ENCODE results near the gene GPC1.

The GPC1 gene

DNA sequence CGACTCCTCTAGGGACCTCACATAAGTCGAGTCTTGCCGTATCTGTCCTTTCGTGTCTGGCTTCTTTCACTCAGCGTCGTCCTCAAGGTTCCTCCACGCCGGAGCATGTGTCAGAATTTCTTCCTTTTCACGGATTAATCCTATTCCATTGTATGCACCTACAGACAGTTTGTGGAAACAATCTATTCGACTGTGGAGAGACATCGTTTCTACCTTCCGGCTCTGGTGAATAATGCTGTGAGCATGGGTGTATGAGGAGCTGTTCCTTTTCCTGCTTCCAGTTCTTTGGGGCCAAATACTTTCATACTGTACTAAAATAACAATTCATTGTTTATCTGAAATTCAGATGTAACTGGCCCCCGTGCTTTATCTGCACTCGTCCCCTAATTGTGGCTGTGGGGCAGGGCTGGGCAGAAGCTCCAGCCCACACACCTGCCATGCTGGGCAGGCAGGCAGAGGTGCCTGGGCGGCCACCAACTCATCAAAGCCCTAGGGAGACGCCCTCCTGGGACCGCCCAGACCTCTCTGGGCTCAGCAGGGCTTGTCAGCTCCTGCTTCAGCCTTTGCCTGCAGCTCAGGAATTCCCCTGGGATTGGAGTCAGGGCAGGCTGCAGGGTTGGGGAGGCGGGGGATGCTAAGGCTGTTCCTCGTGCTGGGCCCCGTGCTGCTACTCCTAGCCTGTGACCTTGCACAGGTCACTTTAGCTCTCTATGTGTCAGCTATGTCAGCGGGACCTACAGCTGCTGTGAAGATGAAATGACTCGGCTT is 14.5 kb downstream of the GPC1 start:
- Histone ChIP-seq H3K9me3 (ENCODE audit: insufficient read depth, low read depth, low read length) (no peaks in the 10 kb centered on the region), H3K36me3 (ENCODE audit: insufficient read depth, low read length) (no peaks in the 10 kb centered on the region), H3K4me1 (ENCODE audit: insufficient read depth, low read length) (peaks cover 19% of the 10 kb centered on the region; the same call in 1 of the 2 replicates), H3K27me3 (ENCODE audit: insufficient read depth, low read length) (peaks cover 26% of the 10 kb centered on the region), H3K27ac (ENCODE audit: low read depth, low read length) (no peak overlapping the region), H3K4me3 (ENCODE audit: low read length) (no peak overlapping the region), H3K9ac (ENCODE audit: low read depth, low read length) (no peak overlapping the region)
- WGBS: 64% methylated on average over 22 of the region's 22 CpGs

DNA sequence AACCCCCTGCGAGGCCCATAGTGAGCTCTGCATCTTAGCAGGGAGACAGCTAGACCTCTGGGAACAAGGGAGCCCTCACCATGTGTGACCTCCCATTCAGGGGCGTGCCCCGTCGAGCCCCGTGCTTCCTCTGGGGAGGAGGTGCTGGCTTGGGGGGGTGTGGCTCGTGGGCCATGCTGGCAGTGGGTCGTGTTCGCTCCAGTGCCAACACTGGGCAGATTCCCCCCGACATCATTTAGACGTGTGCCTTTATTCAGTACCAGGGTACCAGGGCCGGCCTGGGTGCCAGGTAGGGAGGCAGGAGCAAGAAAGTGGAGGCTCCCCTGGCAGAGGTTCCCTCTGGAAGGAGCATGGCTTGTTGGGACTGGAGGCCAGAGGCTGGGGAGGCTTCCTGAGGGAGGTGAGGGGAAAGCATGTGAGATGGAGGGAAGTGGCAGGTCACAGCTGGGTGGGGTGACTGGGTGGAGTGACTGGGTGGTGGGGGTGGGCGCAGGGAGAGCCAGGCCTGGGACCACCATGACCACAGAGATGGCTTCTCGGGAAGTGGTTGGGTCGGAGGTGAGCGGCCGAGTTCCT is 15.2 kb downstream of the GPC1 start:
- peaks cover 23% of the 10 kb centered on the region; the same call in 1 of the 2 replicates for H3K4me1 ChIP-seq (ENCODE audit: insufficient read depth, low read length)
- H3K9ac ChIP-seq (ENCODE audit: low read depth, low read length): no peak overlapping the region
- H3K27me3 ChIP-seq (ENCODE audit: insufficient read depth, low read length): peaks cover 33% of the 10 kb centered on the region
- H3K9me3 ChIP-seq (ENCODE audit: insufficient read depth, low read depth, low read length): no peaks in the 10 kb centered on the region
- H3K27ac ChIP-seq (ENCODE audit: low read depth, low read length): no peak overlapping the region
- H3K4me3 ChIP-seq (ENCODE audit: low read length): no peak overlapping the region
- H3K36me3 ChIP-seq (ENCODE audit: insufficient read depth, low read length): no peaks in the 10 kb centered on the region
- WGBS: 79% methylated on average over 16 of the region's 16 CpGs

DNA sequence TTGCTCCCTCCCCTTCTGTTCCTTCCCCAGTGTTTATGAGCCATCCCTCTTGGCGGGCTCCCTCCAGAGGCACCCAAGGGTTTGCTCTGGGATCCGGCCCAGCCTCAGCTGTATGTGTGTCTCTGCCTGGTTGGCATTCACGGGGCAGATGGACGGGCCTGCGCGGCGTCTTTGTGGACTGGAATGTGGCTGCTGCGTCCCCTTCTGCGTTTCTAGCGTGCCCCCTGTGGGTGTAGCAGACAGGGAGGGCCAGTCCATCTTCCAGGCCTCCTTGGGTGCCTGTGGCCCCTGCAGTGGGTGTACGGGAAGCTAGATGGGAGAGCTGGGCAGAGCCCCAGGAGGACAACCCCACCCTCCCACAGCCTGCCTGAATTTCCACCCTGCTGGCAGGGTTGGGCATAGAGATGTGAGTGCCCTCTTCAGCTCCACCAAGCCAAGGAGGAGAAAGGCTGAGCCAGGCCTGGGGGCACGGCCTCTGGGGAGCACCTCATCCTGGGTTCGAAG is 15.7 kb downstream of the GPC1 start:
- 88% methylated on average over 13 of the region's 13 CpGs for WGBS
- Histone ChIP-seq H3K9ac (ENCODE audit: low read depth, low read length) (no peak overlapping the region), H3K4me3 (ENCODE audit: low read length) (no peak overlapping the region), H3K27me3 (ENCODE audit: insufficient read depth, low read length) (peaks cover 38% of the 10 kb centered on the region), H3K27ac (ENCODE audit: low read depth, low read length) (no peak overlapping the region), H3K9me3 (ENCODE audit: insufficient read depth, low read depth, low read length) (no peaks in the 10 kb centered on the region), H3K4me1 (ENCODE audit: insufficient read depth, low read length) (peaks cover 23% of the 10 kb centered on the region; the same call in 1 of the 2 replicates), H3K36me3 (ENCODE audit: insufficient read depth, low read length) (no peaks in the 10 kb centered on the region)

DNA sequence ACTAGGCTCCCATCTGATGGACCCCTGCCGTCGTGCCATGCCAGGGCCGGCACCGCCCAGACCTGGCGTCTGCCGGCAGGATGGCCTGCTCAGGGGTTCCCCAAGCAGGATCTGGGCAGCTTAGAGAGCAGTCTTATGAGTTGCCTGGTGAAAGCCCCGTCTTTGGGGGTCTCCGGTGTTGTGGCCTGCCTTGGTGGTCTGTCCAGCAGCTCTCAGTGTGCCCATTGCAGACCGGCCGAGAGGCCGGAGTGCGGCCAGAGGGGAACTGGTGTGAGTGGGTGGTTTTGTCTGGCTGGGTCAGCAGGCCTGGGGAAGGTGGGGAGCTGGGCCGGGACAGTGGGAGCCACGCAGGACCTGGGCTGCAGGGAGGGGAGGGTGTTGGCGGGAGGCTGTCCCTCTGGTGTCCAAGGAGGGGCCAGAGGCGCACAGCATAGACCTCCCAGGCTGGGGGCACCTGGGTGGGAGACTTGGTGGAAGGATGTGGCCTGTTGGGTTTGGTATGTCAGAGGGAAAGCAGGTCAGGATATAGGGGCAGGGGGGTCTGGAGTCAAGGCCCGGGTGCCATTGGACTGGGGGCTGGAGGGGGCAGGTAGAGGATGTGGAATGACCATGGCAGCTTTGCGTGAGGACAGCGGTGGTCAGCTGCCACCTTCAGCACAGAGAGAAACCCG is 16.5 kb downstream of the GPC1 start:
- Histone ChIP-seq H3K9ac (ENCODE audit: low read depth, low read length) (no peak overlapping the region), H3K9me3 (ENCODE audit: insufficient read depth, low read depth, low read length) (no peaks in the 10 kb centered on the region), H3K27ac (ENCODE audit: low read depth, low read length) (no peak overlapping the region), H3K4me1 (ENCODE audit: insufficient read depth, low read length) (peaks cover 23% of the 10 kb centered on the region; the same call in 1 of the 2 replicates), H3K4me3 (ENCODE audit: low read length) (peak overlapping the region; percentile 59), H3K27me3 (ENCODE audit: insufficient read depth, low read length) (peaks cover 44% of the 10 kb centered on the region), H3K36me3 (ENCODE audit: insufficient read depth, low read length) (no peaks in the 10 kb centered on the region)
- WGBS: 65% methylated on average over 20 of the region's 20 CpGs

DNA sequence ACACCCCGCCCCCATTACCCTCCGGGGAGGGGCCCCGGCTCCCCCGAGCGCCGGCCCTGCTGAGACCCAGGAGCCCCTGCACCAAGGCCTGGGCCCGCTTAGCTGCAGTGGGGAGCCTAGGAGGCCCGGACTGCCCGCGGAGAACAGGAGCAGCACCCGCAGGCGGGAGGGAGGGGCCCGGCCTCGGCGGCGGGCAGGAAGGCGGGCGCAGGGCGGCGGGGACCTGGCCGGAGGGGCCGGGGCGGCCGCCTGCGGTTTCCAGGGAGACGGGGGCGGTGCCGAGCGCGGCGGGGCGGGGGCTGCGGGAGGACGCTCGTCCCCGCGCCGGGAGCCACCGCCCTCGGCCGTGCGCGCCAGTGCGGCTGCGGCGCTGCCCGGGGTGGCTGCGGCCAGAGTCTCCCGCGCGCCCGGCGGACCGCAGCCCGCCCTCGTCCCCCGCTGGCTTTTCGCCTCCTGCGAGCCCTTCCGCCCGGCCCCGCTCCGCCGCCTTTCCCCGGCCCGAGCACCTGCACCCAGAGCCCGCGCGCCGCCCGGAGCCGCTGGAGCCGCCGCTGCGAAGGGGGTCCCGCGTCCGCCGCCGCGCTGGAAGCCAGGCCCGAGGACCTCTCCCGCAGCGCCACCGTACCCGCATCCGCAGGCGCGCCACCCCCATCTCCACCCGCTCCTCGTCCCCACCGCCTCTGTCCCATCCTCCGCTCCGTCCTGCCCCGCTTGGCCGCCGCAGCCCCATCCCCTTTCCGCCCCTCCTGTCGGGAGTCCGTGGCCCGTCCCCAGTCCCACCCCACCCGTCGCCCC is 17.2 kb downstream of the GPC1 start:
- peaks cover 44% of the 10 kb centered on the region for H3K27me3 ChIP-seq (ENCODE audit: insufficient read depth, low read length)
- H3K4me1 ChIP-seq (ENCODE audit: insufficient read depth, low read length): peaks cover 29% of the 10 kb centered on the region
- no peaks in the 10 kb centered on the region for H3K36me3 ChIP-seq (ENCODE audit: insufficient read depth, low read length)
- peak overlapping the region; percentile 44; the same call in 1 of the 2 replicates for H3K9ac ChIP-seq (ENCODE audit: low read depth, low read length)
- WGBS: under 1% methylated on average over 100 of the region's 103 CpGs
- H3K9me3 ChIP-seq (ENCODE audit: insufficient read depth, low read depth, low read length): no peaks in the 10 kb centered on the region
- H3K4me3 ChIP-seq (ENCODE audit: low read length): peak overlapping the region; percentile 59
- no peak overlapping the region for H3K27ac ChIP-seq (ENCODE audit: low read depth, low read length)

DNA sequence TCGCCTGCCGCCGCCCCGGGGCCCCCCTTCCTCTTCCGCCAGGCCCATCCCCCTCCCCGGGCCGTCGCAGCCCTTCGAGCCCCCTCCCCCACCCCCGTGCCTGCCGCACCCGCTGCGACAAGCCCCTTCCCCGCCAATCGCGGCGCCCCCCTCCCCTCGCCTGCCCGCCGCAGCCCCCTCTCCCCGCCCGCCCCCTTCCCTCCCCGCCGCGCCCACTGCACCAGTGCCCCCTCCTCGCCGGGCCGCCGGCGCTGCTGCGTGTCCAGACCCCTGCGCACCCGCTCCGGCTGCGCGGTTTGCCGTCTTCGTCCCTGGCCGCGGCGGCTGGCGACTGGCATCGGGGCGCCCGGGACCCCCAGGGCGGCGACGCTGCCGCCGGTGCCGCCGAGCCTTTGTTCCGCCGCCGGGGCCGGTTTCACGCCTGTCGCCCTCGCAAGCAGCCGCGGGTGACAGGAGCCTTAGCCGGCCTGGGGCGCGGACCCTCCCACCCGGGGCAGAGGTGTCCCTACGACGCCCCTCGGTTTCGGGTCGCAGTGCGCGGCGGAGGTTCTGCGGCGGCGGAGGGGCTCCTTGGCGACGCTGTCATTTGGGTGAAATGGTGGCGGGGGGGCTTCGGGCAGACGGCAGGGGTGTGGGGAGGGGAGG is 18.1 kb downstream of the GPC1 start:
- H3K4me3 ChIP-seq (ENCODE audit: low read length): peak overlapping the region; percentile 43
- H3K9ac ChIP-seq (ENCODE audit: low read depth, low read length): 0 out of 2 replicates have a peak overlapping the region, but pooled peaks have one; percentile 36
- H3K9me3 ChIP-seq (ENCODE audit: insufficient read depth, low read depth, low read length): no peaks in the 10 kb centered on the region
- no peak overlapping the region for H3K27ac ChIP-seq (ENCODE audit: low read depth, low read length)
- 1% methylated on average over 59 of the region's 81 CpGs for whole genome bisulfite sequencing
- H3K4me1 ChIP-seq (ENCODE audit: insufficient read depth, low read length): peaks cover 38% of the 10 kb centered on the region
- peaks cover 44% of the 10 kb centered on the region for H3K27me3 ChIP-seq (ENCODE audit: insufficient read depth, low read length)
- H3K36me3 ChIP-seq (ENCODE audit: insufficient read depth, low read length): no peaks in the 10 kb centered on the region

DNA sequence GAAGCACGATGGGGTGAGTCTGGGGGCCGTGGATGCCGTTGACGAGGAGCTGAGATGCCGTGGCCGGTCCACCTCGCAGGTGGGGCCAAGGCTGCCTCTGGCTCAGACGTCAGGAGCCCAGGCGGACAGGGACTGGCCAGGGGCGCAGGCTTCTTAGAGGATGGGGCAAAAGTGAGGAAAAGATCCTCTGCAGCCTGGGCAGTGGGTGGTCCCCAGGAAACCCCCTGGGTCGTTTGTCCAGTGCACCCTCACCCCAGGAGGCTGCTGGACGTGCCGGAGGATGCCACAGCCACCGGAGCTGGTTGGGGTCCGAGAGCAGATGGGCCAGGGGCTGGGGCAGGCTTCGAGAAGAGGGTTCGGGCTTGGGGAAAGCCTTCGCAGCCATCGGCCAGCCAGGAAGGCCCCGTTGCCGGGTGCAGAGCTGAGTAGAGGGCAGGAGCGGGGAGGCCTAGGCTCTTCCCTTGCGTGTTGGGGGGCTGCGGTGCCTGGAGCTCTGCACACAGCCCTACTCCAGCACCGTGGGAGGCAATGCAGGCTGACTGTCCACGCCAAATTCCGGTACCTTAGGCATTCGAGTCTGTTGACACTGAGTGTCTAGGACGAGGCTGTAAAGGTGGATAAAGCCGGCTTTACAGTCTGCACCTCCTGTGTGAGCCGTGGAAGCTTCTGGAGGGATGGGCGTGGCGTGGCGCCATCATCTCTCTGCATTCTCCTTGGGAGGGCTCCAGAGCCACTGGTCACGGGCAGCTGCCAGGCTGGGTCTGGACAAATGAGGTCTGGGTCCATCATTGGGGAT is 18.8 kb downstream of the GPC1 start:
- Histone ChIP-seq H3K4me3 (ENCODE audit: low read length) (peak overlapping the region; percentile 43), H3K9ac (ENCODE audit: low read depth, low read length) (no peak overlapping the region), H3K36me3 (ENCODE audit: insufficient read depth, low read length) (no peaks in the 10 kb centered on the region), H3K27me3 (ENCODE audit: insufficient read depth, low read length) (peaks cover 44% of the 10 kb centered on the region), H3K4me1 (ENCODE audit: insufficient read depth, low read length) (peaks cover 38% of the 10 kb centered on the region), H3K9me3 (ENCODE audit: insufficient read depth, low read depth, low read length) (no peaks in the 10 kb centered on the region), H3K27ac (ENCODE audit: low read depth, low read length) (no peak overlapping the region)
- WGBS: 18% methylated on average over 35 of the region's 35 CpGs

DNA sequence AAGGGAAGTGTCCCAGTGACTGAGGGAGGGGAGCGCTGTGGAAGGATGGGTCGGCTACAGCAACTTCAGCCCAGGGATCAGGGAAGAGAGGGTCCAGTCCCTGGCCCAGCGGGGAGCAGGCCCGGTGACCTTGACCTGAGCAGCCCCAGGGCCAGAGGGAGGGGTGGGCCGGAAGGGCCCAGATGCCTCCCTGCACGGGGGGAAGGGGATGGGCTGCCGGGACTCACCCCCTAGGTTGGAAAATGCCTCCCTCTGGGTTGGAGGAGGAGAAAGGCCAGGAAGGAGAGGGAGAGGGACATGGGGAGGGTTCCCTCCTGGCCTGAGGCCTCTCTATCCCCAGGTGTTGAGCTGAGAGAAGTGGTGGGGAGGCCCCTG is 19.8 kb downstream of the GPC1 start:
- no peaks in the 10 kb centered on the region for H3K36me3 ChIP-seq (ENCODE audit: insufficient read depth, low read length)
- no peak overlapping the region for H3K9ac ChIP-seq (ENCODE audit: low read depth, low read length)
- no peaks in the 10 kb centered on the region for H3K9me3 ChIP-seq (ENCODE audit: insufficient read depth, low read depth, low read length)
- no peak overlapping the region; the same call in 1 of the 2 replicates for H3K4me3 ChIP-seq (ENCODE audit: low read length)
- H3K27ac ChIP-seq (ENCODE audit: low read depth, low read length): no peak overlapping the region
- H3K4me1 ChIP-seq (ENCODE audit: insufficient read depth, low read length): peaks cover 33% of the 10 kb centered on the region
- H3K27me3 ChIP-seq (ENCODE audit: insufficient read depth, low read length): peaks cover 44% of the 10 kb centered on the region
- 13% methylated on average over 7 of the region's 7 CpGs for WGBS

DNA sequence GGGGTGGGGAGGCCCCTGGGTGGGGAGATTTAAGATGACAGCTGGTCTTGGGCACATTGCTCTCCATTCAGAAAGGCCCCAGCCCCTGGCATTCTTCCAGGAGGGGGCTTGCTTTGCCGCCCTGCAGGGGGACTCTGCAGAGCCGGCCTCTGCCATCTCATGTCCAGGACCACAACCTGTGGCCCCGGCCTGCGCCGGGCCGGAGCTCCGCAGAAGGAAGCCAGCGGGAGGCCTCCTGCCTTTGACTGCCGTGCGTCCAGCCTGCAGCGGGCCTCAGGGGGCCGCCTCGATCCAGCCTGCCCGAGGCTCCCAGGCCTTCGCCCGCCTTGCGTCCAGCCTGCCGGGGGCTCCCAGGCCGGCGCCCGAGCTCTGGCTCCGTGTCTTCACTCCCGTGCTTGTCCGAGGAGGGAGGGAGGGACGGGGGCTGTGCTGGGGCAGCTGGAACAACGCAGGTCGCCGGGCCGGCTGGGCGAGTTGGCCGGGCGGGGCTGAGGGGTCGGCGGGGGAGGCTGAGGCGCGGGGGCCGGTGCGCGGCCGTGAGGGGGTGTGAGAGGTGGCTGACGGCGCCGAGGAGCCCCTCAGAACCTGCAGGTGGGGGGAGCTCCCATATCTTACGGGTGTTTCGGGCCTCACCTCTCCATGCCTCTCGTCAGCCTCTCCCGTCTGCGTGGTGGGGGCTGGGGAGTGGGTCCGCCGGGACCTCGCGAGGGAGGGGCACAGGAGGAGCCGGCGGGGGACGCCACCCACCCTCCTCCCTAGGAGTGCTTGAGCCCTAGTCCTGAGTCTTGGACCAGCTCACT is 20.4 kb downstream of the GPC1 start:
- Histone ChIP-seq H3K4me1 (ENCODE audit: insufficient read depth, low read length) (peaks cover 30% of the 10 kb centered on the region), H3K9ac (ENCODE audit: low read depth, low read length) (no peak overlapping the region), H3K36me3 (ENCODE audit: insufficient read depth, low read length) (no peaks in the 10 kb centered on the region), H3K27ac (ENCODE audit: low read depth, low read length) (no peak overlapping the region), H3K27me3 (ENCODE audit: insufficient read depth, low read length) (peaks cover 44% of the 10 kb centered on the region), H3K4me3 (ENCODE audit: low read length) (peak overlapping the region; percentile 35), H3K9me3 (ENCODE audit: insufficient read depth, low read depth, low read length) (no peaks in the 10 kb centered on the region)
- 6% methylated on average over 55 of the region's 55 CpGs for WGBS
